Activated CD8-positive, alpha-beta T cell treated with anti-CD3 and anti-CD28 coated beads for 36 hours (primary cell): ENCODE data around the gene TBC1D4. TPM values are rescaled to one million over a fixed set of nuclear protein-coding genes. Genes with fewer than 3 reads are reported as not detected.

ENCODE experiments used
- ATAC-seq: fragments of 200-7000 bp; cut with Tn5 transposase; one replicate; pipeline ENCODE4 v1.10.0; 2021; ENCODE audit warnings: mild to moderate bottlenecking, moderate library complexity
- CTCF ChIA-PET: fragments of 350-600 bp; sonication (Branson Sonifier 250); formaldehyde crosslinking; loops from one replicate; lab custom pipeline; 2021; ENCODE audit warnings: antibody characterized with exemption; lab: Charles Lee
- POLR2A ChIA-PET: fragments of 350-600 bp; sonication (Branson Sonifier 250); formaldehyde crosslinking; loops from one replicate; lab custom pipeline; 2021; ENCODE audit warnings: antibody characterized with exemption; lab: Charles Lee
- DNase-seq: peaks from one replicate; pipeline ENCODE4 v3.0.0-alpha.2; 2020
- H3K27ac Mint-ChIP-seq: one replicate; pipeline ENCODE4 v1.8.0; 2021; ENCODE audit warnings: mild to moderate bottlenecking, mixed read lengths
- H3K27me3 Mint-ChIP-seq: one replicate; pipeline ENCODE4 v1.8.0; 2021; ENCODE audit warnings: mixed read lengths
- H3K36me3 Mint-ChIP-seq: one replicate; pipeline ENCODE4 v1.8.0; 2021; ENCODE audit warnings: low read depth, mixed read lengths
- H3K4me1 Mint-ChIP-seq: one replicate; pipeline ENCODE4 v1.8.0; 2021; ENCODE audit warnings: low read depth, mixed read lengths
- H3K4me3 Mint-ChIP-seq: one replicate; pipeline ENCODE4 v1.8.0; 2021; ENCODE audit warnings: mild to moderate bottlenecking, moderate library complexity, mixed read lengths
- H3K9me3 Mint-ChIP-seq: one replicate; pipeline ENCODE4 v1.8.0; 2021; ENCODE audit warnings: mixed read lengths
- intact Hi-C: fragments of 100-400 bp; cut with micrococcal nuclease; formaldehyde crosslinking; loops from one replicate; pipeline ENCODE4 v1.10.0; 2022
- total RNA-seq, 2 experiments: library from RNA; stranded (reverse); gene quantifications; one replicate each; pipeline ENCODE4 v1.2.3, GENCODE V29; 2021
- TF ChIP-seq, protein P1 (sequence below): fragments of 200-600 bp; IDR thresholded peaks from one replicate; pipeline ENCODE4 v1.8.0; 2022; ENCODE audit warnings: antibody characterized with exemption, mild to moderate bottlenecking

Gene TBC1D4
- total RNA-seq, 2 experiments from 2014 or later: 50.4 to 53.3 TPM

DNA sequence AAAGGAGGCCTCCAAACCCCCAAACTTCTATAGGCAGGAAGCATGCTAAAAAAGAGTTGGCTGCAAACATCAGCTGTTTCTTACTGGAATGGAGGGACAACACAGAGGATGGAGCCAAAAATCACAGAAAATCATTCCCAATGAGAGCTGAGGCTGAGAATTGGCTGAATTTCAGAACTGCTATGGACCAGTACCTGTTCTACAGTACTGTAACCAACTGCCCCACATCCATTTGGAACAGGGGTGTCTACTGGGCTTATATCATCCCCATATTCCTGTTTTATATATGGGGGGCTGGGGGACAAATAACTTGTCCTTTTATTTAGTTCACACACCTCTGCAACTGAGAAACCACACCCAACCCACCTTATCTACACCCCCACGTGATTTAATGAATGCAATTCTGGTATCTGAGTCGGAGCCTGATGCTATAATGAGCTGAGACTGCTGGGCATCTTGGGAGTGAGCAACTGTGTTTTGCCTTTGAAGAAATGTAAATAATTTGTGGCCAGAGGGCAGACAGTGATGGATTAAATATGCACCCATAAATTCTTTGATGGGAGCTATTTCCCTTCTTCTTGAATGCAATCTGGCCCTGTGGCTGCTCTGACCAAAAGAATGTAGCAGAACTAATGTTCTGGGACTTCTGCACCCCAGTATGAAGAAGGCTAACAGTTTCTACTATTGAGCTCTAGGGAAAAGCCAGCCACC, 82.6 kb downstream of the TBC1D4 start:
- TF ChIP-seq, protein P1, sequence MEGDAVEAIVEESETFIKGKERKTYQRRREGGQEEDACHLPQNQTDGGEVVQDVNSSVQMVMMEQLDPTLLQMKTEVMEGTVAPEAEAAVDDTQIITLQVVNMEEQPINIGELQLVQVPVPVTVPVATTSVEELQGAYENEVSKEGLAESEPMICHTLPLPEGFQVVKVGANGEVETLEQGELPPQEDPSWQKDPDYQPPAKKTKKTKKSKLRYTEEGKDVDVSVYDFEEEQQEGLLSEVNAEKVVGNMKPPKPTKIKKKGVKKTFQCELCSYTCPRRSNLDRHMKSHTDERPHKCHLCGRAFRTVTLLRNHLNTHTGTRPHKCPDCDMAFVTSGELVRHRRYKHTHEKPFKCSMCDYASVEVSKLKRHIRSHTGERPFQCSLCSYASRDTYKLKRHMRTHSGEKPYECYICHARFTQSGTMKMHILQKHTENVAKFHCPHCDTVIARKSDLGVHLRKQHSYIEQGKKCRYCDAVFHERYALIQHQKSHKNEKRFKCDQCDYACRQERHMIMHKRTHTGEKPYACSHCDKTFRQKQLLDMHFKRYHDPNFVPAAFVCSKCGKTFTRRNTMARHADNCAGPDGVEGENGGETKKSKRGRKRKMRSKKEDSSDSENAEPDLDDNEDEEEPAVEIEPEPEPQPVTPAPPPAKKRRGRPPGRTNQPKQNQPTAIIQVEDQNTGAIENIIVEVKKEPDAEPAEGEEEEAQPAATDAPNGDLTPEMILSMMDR: no peak
- peaks cover 8% of the 10 kb centered on the region for H3K27me3 Mint-ChIP-seq
- ATAC-seq (no peak), DNase-seq (no peak)
- H3K4me3 Mint-ChIP-seq: no peak overlapping the region
- intact Hi-C loops: no loop called here
- no peak overlapping the region for H3K27ac Mint-ChIP-seq
- no peaks in the 10 kb centered on the region for H3K4me1 Mint-ChIP-seq
- peaks cover 4% of the 10 kb centered on the region for H3K9me3 Mint-ChIP-seq
- H3K36me3 Mint-ChIP-seq: no peaks in the 10 kb centered on the region
- POLR2A ChIA-PET: interaction anchor here (0.5 kb wide), 1 partner anchor 9 kb away, joined by 3 read pairs; no protein-coding TSS in a partner anchor
- CTCF ChIA-PET: no interaction called here

DNA sequence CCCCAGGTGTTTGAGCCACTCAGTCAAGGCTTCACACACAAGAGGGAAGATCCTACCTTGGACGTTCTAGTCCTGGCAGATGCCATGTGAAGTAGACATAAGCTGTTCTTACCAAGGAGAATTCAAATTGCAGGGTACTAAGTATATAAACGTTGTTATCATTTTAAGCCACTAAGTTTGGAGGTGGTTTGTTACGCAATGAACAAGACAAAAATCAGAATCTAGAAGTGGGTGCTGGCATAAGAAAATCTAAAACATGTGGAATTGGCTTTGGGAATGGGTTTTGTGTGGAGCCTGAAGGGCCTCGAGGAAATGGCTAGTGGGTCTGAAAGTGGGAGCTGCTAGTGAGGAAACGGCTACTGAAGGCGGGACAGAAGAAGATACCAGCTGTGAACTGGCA, 83.9 kb downstream of the TBC1D4 start:
- Mint-ChIP-seq H3K4me3 (no peak overlapping the region), H3K4me1 (no peaks in the 10 kb centered on the region), H3K36me3 (no peaks in the 10 kb centered on the region), H3K27me3 (peaks cover 8% of the 10 kb centered on the region), H3K27ac (no peak overlapping the region), H3K9me3 (peaks cover 4% of the 10 kb centered on the region)
- DNase-seq: no peak
- TF ChIP-seq, protein P1: no peak
- CTCF ChIA-PET: interaction anchor here (0.9 to 1.0 kb wide), 2 partner anchors 18 to 25 kb away, joined by 3 read pairs; no protein-coding TSS in a partner anchor
- intact Hi-C loops: no loop called here
- POLR2A ChIA-PET: no interaction called here
- ATAC-seq: no peak

DNA sequence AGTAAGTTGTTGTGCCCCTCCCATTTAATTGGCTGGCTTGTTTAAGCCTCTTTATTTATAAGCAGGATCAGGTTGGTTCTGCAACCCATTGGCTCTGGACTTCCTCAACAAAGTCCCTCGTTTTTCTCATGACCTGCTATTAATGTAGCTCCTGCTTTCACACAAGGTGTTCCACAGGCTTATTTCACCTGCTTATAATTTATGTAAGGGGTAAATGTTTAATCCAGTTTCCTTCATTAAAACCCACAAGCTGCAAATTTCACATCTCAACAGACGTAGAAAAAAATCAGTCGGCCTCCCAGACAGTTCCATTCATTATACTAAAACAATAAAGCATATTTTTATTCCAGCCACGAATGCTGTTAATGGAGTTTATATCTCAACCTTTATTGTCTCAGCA, 86.1 kb downstream of the TBC1D4 start:
- H3K9me3 Mint-ChIP-seq: peaks cover 4% of the 10 kb centered on the region

DNA sequence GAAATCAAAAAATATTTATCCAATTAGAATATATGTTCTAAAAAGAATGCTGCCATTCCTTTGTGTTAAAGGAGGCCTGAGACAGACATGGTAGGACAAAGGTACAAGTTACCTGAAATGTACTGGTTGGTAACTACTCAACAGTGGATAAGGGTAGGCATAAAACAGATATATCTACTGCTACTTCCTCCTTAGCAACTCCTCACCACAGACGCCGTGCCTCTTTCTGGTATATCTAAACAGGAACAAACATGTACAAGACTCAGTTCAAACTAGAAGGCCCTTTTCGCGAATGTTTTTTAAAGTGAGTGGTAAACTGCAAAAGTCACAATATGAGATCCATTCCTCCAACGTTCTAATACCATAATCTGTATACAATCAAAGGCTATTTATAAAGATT, 86.9 kb downstream of the TBC1D4 start:
- Mint-ChIP-seq H3K36me3 (no peaks in the 10 kb centered on the region), H3K9me3 (peaks cover 4% of the 10 kb centered on the region), H3K4me1 (no peaks in the 10 kb centered on the region), H3K4me3 (no peak overlapping the region), H3K27me3 (peaks cover 2% of the 10 kb centered on the region), H3K27ac (no peak overlapping the region)
- ChIA-PET POLR2A (no interaction called here), CTCF (no interaction called here)
- no peak for DNase-seq
- intact Hi-C loops: no loop called here
- TF ChIP-seq, protein P1: no peak
- ATAC-seq: no peak

More for the DNA sequence above, 86.1 kb downstream of the TBC1D4 start:
- Mint-ChIP-seq H3K36me3 (no peaks in the 10 kb centered on the region), H3K4me3 (no peak overlapping the region), H3K27me3 (peaks cover 4% of the 10 kb centered on the region), H3K27ac (no peak overlapping the region), H3K4me1 (no peaks in the 10 kb centered on the region)
- ATAC-seq (no peak), DNase-seq (no peak)
- intact Hi-C loops: no loop called here
- ChIA-PET POLR2A (no interaction called here), CTCF (no interaction called here)
- TF ChIP-seq, protein P1: no peak

DNA sequence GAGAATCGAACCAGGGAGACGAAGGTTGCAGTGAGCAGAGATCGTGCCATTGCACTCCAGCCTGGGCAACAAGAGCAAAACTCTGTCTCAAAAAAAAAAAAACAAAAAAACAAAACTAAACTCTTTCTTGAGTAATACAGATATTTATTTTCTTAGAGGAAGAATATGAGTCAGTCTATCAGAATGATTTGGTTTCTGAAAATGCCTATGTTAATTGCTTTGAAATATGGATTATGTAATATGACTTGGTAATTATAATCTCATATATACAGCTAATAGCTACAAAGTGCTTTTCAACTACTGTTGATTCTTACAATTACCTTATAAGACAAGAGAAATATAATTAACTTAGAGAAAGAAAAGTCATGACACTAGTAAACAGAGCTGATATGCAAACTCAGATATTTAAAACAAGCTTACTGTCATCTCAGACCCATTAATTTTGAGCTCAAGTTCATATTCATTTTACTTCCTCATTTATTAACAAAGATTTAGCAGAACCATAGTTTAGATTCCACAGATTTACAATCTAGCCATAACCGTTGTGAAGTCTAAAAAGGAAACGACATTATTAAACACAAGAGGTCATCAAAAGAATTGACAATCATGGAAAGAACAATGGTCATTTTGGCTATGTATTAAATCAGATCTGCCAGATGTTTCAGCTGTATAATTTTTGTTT, 88.0 kb downstream of the TBC1D4 start:
- no peak overlapping the region for H3K27ac Mint-ChIP-seq
- H3K4me3 Mint-ChIP-seq: no peak overlapping the region
- intact Hi-C loops: no loop called here
- TF ChIP-seq, protein P1: no peak
- CTCF ChIA-PET: interaction anchor here (0.8 kb wide), 1 partner anchor 21 kb away, joined by 3 read pairs; no protein-coding TSS in a partner anchor
- POLR2A ChIA-PET: no interaction called here
- peaks cover 4% of the 10 kb centered on the region for H3K9me3 Mint-ChIP-seq
- H3K27me3 Mint-ChIP-seq: peaks cover 2% of the 10 kb centered on the region
- no peaks in the 10 kb centered on the region for H3K36me3 Mint-ChIP-seq
- DNase-seq (no peak), ATAC-seq (no peak)
- H3K4me1 Mint-ChIP-seq: no peaks in the 10 kb centered on the region
